Measurements from ENCODE around the gene TNNT2.

Gene TNNT2

DNA sequence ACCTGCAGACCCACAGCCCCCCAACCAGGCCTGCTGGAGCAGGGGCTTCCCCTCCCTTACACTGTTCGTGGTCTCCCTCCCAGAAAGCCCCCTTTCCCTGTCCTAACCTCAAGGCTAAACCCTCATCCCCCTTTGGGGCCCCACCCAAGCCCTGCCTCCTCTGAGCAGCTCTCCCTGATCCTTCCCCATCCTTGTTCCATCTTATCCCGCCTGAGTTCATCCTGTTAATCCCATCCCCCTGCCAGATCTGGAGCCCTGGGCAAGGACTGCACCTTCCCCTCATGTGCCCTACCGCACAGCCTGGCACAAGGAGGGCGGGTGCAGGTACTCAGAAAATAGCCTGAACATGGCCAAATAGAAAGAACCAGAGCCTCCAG is 6.9 kb upstream of the TNNT2 start:
- no CpG with 5 or more reads among the region's 4 CpGs for WGBS, 2 donors (ENCODE audit: extremely low coverage in 2 of 2, insufficient read length in 2 of 2, insufficient replicate concordance in 1 of 2)

DNA sequence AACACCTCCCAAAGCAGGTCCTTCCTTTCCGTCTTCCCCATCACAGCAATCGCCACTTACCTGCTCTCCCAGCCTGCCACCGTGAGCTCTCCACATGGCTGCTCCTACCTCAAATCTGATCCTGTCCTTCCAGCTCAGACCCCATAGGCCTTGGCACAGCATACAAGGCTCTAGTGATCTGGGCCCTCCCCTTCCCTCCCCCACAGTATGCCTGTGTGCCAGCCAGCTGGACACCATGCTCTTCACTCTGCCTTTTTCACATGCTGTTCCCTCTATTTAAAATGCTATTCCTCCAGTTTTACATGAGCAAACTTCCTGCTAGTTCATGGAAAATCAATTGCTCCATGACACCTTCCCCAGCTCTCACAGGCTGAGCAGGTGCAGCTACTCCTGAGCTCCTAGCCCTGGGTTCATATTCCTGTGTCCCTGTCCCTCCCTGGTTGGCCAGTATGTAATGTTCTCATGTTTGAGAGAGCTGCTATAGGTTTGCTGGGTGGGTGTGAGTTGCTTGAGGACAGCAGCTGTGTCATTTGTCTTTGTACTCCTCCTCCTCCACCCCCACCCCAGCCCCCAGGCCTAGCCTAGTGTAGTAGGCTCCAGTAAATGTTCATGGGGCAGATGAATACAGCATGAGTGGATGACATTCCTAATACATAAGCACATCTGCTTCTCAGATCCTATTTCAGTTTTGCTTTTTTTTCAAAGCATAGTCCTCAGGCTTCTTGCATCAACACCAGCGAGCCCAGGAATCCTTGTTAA is 6.3 kb upstream of the TNNT2 start:
- Histone ChIP-seq H3K79me1 (ENCODE audit: low read depth, low read length) (no peaks in the 10 kb centered on the region), H3K4me1 (ENCODE audit: control insufficient read depth in 2 of 2, insufficient read depth in 1 of 2, low read depth in 1 of 2, low read length in 2 of 2) (peaks cover 0 to 13% of the 10 kb centered on the region in 2 donors), H3K23ac (ENCODE audit: low read depth, low read length, poor library complexity) (no peak overlapping the region), H2AFZ (ENCODE audit: low read length) (no peak overlapping the region), H3K27me3 (ENCODE audit: control insufficient read depth in 3 of 3, insufficient read depth in 3 of 3, low read depth in 1 of 3, low read length in 3 of 3) (peaks cover 0 to 18% (median 0%) of the 10 kb centered on the region in 3 experiments), H3K14ac (ENCODE audit: low read length) (no peak overlapping the region), H3K18ac (ENCODE audit: low read length) (peak overlapping the region; percentile 52), H3K4me2 (ENCODE audit: insufficient read depth, low read length, poor library complexity, severe bottlenecking) (no peak overlapping the region), H3K9me3 (replicated peaks in 1 of 2; ENCODE audit: control insufficient read depth in 2 of 2, insufficient read depth in 1 of 2, low read depth in 1 of 2, low read length in 2 of 2) (no peaks in the 10 kb centered on the region), H3K4ac (ENCODE audit: low read length) (no peak overlapping the region), H3K9ac (ENCODE audit: low read depth, low read length, poor library complexity) (no peak overlapping the region), H2BK5ac (ENCODE audit: low read length) (peak overlapping the region; percentile 56), H4K91ac (ENCODE audit: low read depth, low read length, poor library complexity) (no peak overlapping the region), H3K27ac (replicated peaks; ENCODE audit: low read length) (no peak overlapping the region), H4K8ac (ENCODE audit: low read depth, low read length) (no peak overlapping the region), H2BK120ac (ENCODE audit: low read depth, low read length) (no peak overlapping the region), H2BK12ac (ENCODE audit: low read length) (no peak overlapping the region), H3K36me3 (replicated peaks in 1 of 2; ENCODE audit: control insufficient read depth in 2 of 2, insufficient read depth in 2 of 2, low read length in 2 of 2) (no peaks in the 10 kb centered on the region), H3K4me3 (ENCODE audit: low read length in 2 of 2) (no peak overlapping the region), H2AK5ac (ENCODE audit: low read depth, low read length) (peak overlapping the region; percentile 80), H2BK15ac (ENCODE audit: low read length) (no peak overlapping the region)
- no peak for DNase-seq (ENCODE audit: low spot score)
- WGBS, 2 donors (ENCODE audit: extremely low coverage in 2 of 2, insufficient read length in 2 of 2, insufficient replicate concordance in 1 of 2), result no CpG with 5 or more reads among the region's 4 CpGs

More for the DNA sequence above, 6.9 kb upstream of the TNNT2 start:
- H3K27ac ChIP-seq (replicated peaks; ENCODE audit: low read length), result no peak overlapping the region
- H2BK120ac ChIP-seq (ENCODE audit: low read depth, low read length), result no peak overlapping the region
- H2AFZ ChIP-seq (ENCODE audit: low read length), result no peak overlapping the region
- peak overlapping the region; percentile 80 for H2AK5ac ChIP-seq (ENCODE audit: low read depth, low read length)
- H2BK12ac ChIP-seq (ENCODE audit: low read length), result no peak overlapping the region
- no peak overlapping the region for H3K4me2 ChIP-seq (ENCODE audit: insufficient read depth, low read length, poor library complexity, severe bottlenecking)
- H3K27me3 ChIP-seq (ENCODE audit: control insufficient read depth in 3 of 3, insufficient read depth in 3 of 3, low read depth in 1 of 3, low read length in 3 of 3), result peaks cover 0 to 18% (median 0%) of the 10 kb centered on the region in 3 experiments
- no peaks in the 10 kb centered on the region for H3K79me1 ChIP-seq (ENCODE audit: low read depth, low read length)
- no peaks in the 10 kb centered on the region for H3K36me3 ChIP-seq (replicated peaks in 1 of 2; ENCODE audit: control insufficient read depth in 2 of 2, insufficient read depth in 2 of 2, low read length in 2 of 2)
- H3K4ac ChIP-seq (ENCODE audit: low read length), result no peak overlapping the region
- H2BK5ac ChIP-seq (ENCODE audit: low read length), result no peak overlapping the region
- no peak overlapping the region for H4K8ac ChIP-seq (ENCODE audit: low read depth, low read length)
- H3K23ac ChIP-seq (ENCODE audit: low read depth, low read length, poor library complexity), result no peak overlapping the region
- no peak overlapping the region for H4K91ac ChIP-seq (ENCODE audit: low read depth, low read length, poor library complexity)
- no peak overlapping the region for H3K9ac ChIP-seq (ENCODE audit: low read depth, low read length, poor library complexity)
- H2BK15ac ChIP-seq (ENCODE audit: low read length), result no peak overlapping the region
- no peak for DNase-seq (ENCODE audit: low spot score)
- no peak overlapping the region for H3K4me3 ChIP-seq (ENCODE audit: low read length in 2 of 2)
- peaks cover 0 to 14% of the 10 kb centered on the region in 2 donors for H3K4me1 ChIP-seq (ENCODE audit: control insufficient read depth in 2 of 2, insufficient read depth in 1 of 2, low read depth in 1 of 2, low read length in 2 of 2)
- H3K18ac ChIP-seq (ENCODE audit: low read length), result peak overlapping the region; percentile 52
- H3K14ac ChIP-seq (ENCODE audit: low read length), result no peak overlapping the region
- H3K9me3 ChIP-seq (replicated peaks in 1 of 2; ENCODE audit: control insufficient read depth in 2 of 2, insufficient read depth in 1 of 2, low read depth in 1 of 2, low read length in 2 of 2), result no peaks in the 10 kb centered on the region

DNA sequence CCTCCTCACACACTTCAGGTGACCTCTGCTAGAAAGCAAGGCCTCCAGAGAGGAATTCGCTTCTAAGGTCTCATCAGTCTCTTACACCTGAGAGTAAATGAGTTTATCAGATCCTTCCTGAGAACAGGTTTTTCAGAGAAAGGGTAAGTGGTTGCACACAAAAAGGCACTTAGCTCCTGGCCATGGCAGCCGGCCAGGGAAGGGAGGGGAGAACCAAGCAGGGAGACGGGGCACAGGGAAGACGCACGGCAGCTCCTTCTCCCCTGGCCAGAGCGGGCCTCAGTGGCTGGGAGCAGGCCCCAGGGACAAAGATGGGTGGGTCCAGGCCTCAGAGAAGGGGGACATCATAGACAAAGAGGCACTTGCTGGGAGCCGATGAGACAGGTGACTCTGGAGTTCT is 3.6 kb upstream of the TNNT2 start:
- H3K36me3 ChIP-seq (replicated peaks in 1 of 2; ENCODE audit: control insufficient read depth in 2 of 2, insufficient read depth in 2 of 2, low read length in 2 of 2), result no peaks in the 10 kb centered on the region
- H3K9ac ChIP-seq (ENCODE audit: low read depth, low read length, poor library complexity), result no peak overlapping the region
- no peak overlapping the region for H3K14ac ChIP-seq (ENCODE audit: low read length)
- H3K4ac ChIP-seq (ENCODE audit: low read length), result peak overlapping the region; percentile 2
- H3K23ac ChIP-seq (ENCODE audit: low read depth, low read length, poor library complexity), result no peak overlapping the region
- peaks cover 0 to 29% of the 10 kb centered on the region in 2 donors for H3K4me1 ChIP-seq (ENCODE audit: control insufficient read depth in 2 of 2, insufficient read depth in 1 of 2, low read depth in 1 of 2, low read length in 2 of 2)
- H2AFZ ChIP-seq (ENCODE audit: low read length), result no peak overlapping the region
- H2BK5ac ChIP-seq (ENCODE audit: low read length), result peak overlapping the region; percentile 7
- H2AK5ac ChIP-seq (ENCODE audit: low read depth, low read length), result peak overlapping the region; percentile 85
- H3K27me3 ChIP-seq (ENCODE audit: control insufficient read depth in 3 of 3, insufficient read depth in 3 of 3, low read depth in 1 of 3, low read length in 3 of 3), result peaks cover 0 to 18% (median 0%) of the 10 kb centered on the region in 3 experiments
- H4K8ac ChIP-seq (ENCODE audit: low read depth, low read length), result no peak overlapping the region
- no peak for DNase-seq (ENCODE audit: low spot score)
- whole genome bisulfite sequencing, 2 donors (ENCODE audit: extremely low coverage in 2 of 2, insufficient read length in 2 of 2, insufficient replicate concordance in 1 of 2), result no CpG with 5 or more reads among the region's 7 CpGs
- no peak overlapping the region for H3K27ac ChIP-seq (replicated peaks; ENCODE audit: low read length)
- no peaks in the 10 kb centered on the region for H3K79me1 ChIP-seq (ENCODE audit: low read depth, low read length)
- H2BK15ac ChIP-seq (ENCODE audit: low read length), result peak overlapping the region; percentile 93
- no peaks in the 10 kb centered on the region for H3K9me3 ChIP-seq (replicated peaks in 1 of 2; ENCODE audit: control insufficient read depth in 2 of 2, insufficient read depth in 1 of 2, low read depth in 1 of 2, low read length in 2 of 2)
- H3K4me2 ChIP-seq (ENCODE audit: insufficient read depth, low read length, poor library complexity, severe bottlenecking), result no peak overlapping the region
- H2BK120ac ChIP-seq (ENCODE audit: low read depth, low read length), result peak overlapping the region; percentile 47
- H3K18ac ChIP-seq (ENCODE audit: low read length), result peak overlapping the region; percentile 69
- peak overlapping the region; percentile 33 for H2BK12ac ChIP-seq (ENCODE audit: low read length)
- H4K91ac ChIP-seq (ENCODE audit: low read depth, low read length, poor library complexity), result no peak overlapping the region
- H3K4me3 ChIP-seq (ENCODE audit: low read length in 2 of 2), result no peak overlapping the region

DNA sequence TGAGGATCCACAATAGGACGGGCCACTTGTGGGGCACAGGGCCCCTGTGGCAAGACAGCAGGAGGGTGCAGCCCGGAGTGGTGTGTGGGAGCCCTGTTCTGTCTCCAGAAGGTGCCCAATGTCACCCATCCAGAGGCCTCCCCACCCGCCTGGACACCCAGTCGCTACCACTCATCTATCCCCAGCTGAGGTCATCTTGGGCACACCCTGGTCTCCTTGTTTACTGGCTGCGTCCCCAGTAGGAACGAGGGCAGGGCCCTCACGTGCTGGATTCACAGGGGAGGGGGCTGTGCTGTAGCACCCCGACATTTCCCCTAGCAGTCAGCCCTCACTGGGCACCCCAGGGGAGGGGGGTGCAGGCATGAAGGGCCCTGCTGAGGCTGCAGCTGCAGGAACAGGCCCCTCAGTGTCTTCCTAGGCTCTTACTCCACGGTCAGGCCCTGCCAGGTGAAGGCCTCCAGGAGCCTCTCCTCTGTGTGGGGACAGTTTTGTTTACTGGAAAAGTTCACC is 2.3 kb upstream of the TNNT2 start:
- H3K79me1 ChIP-seq (ENCODE audit: low read depth, low read length), result no peaks in the 10 kb centered on the region
- no peak overlapping the region for H3K27ac ChIP-seq (replicated peaks; ENCODE audit: low read length)

More for the DNA sequence above, 2.3 kb upstream of the TNNT2 start:
- H3K9ac ChIP-seq (ENCODE audit: low read depth, low read length, poor library complexity), result no peak overlapping the region
- peak overlapping the region; percentile 68 for H2BK15ac ChIP-seq (ENCODE audit: low read length)
- H3K23ac ChIP-seq (ENCODE audit: low read depth, low read length, poor library complexity), result no peak overlapping the region
- no peak overlapping the region for H3K4me3 ChIP-seq (ENCODE audit: low read length in 2 of 2)
- H4K91ac ChIP-seq (ENCODE audit: low read depth, low read length, poor library complexity), result no peak overlapping the region
- no peak overlapping the region for H2AFZ ChIP-seq (ENCODE audit: low read length)
- H2BK12ac ChIP-seq (ENCODE audit: low read length), result peak overlapping the region; percentile 67
- H2BK120ac ChIP-seq (ENCODE audit: low read depth, low read length), result no peak overlapping the region
- peak overlapping the region; percentile 57 for H3K4ac ChIP-seq (ENCODE audit: low read length)
- H3K27me3 ChIP-seq (ENCODE audit: control insufficient read depth in 3 of 3, insufficient read depth in 3 of 3, low read depth in 1 of 3, low read length in 3 of 3), result peaks cover 0 to 9% (median 0%) of the 10 kb centered on the region in 3 experiments
- H3K4me2 ChIP-seq (ENCODE audit: insufficient read depth, low read length, poor library complexity, severe bottlenecking), result no peak overlapping the region
- H2AK5ac ChIP-seq (ENCODE audit: low read depth, low read length), result peak overlapping the region; percentile 83
- no peaks in the 10 kb centered on the region for H3K36me3 ChIP-seq (replicated peaks in 1 of 2; ENCODE audit: control insufficient read depth in 2 of 2, insufficient read depth in 2 of 2, low read length in 2 of 2)
- WGBS, 2 donors (ENCODE audit: extremely low coverage in 2 of 2, insufficient read length in 2 of 2, insufficient replicate concordance in 1 of 2), result no CpG with 5 or more reads among the region's 9 CpGs
- no peak overlapping the region for H2BK5ac ChIP-seq (ENCODE audit: low read length)
- H3K18ac ChIP-seq (ENCODE audit: low read length), result peak overlapping the region; percentile 66
- DNase-seq (ENCODE audit: low spot score), result no peak
- H4K8ac ChIP-seq (ENCODE audit: low read depth, low read length), result no peak overlapping the region
- H3K9me3 ChIP-seq (replicated peaks in 1 of 2; ENCODE audit: control insufficient read depth in 2 of 2, insufficient read depth in 1 of 2, low read depth in 1 of 2, low read length in 2 of 2), result no peaks in the 10 kb centered on the region
- peak overlapping the region; percentile 39 for H3K14ac ChIP-seq (ENCODE audit: low read length)
- H3K4me1 ChIP-seq (ENCODE audit: control insufficient read depth in 2 of 2, insufficient read depth in 1 of 2, low read depth in 1 of 2, low read length in 2 of 2), result peaks cover 0 to 42% of the 10 kb centered on the region in 2 donors

All from neuronal stem cell (in vitro differentiated cells).